GM12801 (cell line): ENCODE measurements around the gene ITIH2.

ENCODE experiments used
- TF ChIP-seq, protein P1 (sequence below): IDR thresholded peaks from one replicate; pipeline ENCODE4 v1.5.1; 2011; ENCODE audit warnings: control low read depth; ENCODE audit not compliant: insufficient read length; ENCODE audit errors: extremely low read depth

Gene ITIH2

DNA sequence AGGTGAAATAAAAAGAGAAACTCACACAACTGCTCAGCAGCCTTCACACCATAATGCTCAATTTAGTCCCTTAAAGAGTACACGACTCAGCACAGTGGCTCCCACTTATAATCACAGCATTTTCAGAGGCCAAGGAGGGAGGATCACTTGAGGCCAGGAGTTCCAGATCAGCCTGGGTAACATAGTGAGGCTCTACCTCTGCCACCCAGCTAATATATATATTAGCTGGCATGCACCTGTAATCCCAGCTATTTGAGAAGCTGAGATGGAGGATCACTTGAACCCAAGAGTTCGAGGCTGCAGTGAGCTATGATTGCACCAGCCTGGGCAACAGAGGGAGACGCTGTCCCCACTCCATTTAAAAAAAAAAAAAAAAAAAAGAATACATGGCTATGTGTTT, 2.2 kb downstream of the ITIH2 start:
- TF ChIP-seq, protein P1, sequence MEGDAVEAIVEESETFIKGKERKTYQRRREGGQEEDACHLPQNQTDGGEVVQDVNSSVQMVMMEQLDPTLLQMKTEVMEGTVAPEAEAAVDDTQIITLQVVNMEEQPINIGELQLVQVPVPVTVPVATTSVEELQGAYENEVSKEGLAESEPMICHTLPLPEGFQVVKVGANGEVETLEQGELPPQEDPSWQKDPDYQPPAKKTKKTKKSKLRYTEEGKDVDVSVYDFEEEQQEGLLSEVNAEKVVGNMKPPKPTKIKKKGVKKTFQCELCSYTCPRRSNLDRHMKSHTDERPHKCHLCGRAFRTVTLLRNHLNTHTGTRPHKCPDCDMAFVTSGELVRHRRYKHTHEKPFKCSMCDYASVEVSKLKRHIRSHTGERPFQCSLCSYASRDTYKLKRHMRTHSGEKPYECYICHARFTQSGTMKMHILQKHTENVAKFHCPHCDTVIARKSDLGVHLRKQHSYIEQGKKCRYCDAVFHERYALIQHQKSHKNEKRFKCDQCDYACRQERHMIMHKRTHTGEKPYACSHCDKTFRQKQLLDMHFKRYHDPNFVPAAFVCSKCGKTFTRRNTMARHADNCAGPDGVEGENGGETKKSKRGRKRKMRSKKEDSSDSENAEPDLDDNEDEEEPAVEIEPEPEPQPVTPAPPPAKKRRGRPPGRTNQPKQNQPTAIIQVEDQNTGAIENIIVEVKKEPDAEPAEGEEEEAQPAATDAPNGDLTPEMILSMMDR, result no peak

DNA sequence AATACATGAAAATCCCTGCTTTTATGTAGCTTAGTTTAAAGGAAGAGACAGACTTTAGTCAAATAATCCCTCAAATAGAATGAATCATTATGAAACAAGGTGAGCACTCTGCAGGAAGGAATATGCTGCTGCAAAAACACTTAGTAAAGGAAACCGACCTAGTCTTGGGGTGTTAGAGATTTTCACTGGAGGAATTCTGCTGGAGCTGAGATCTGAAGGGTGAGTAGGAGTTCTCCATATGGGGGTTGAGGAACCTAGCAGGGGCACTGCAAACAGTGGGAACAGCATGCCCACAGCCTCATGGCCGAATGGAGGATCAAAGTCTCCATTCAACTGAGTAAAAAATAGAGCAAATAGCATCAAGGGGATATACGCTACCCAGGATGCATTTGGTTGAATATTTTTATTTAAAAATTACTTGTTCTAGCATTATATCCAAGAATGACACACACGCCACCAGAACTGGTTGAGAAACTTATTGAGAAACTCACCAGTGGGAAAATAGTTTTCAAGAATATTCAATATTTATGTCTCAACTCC, 3.5 kb downstream of the ITIH2 start:
- TF ChIP-seq, protein P1, result no peak

DNA sequence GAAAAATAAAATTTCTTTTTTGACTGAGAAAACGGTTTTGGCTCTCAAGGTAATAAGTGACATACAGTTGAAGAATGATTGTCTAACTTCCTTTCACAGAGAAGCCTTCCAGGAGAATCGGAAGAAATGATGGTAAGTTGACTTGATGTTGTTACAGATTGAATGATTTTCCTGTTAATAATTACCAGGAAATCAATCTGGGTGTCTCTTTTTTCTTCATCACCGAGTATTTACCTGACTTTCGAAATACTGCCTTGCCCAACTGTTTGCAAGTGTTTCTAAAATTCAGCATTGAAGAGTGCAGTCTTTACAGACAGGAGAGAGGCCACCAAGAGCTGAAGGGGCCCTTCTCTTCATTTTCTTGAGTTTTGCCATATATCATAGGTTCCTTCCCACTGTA, 4.0 kb downstream of the ITIH2 start:
- TF ChIP-seq, protein P1, result no peak

DNA sequence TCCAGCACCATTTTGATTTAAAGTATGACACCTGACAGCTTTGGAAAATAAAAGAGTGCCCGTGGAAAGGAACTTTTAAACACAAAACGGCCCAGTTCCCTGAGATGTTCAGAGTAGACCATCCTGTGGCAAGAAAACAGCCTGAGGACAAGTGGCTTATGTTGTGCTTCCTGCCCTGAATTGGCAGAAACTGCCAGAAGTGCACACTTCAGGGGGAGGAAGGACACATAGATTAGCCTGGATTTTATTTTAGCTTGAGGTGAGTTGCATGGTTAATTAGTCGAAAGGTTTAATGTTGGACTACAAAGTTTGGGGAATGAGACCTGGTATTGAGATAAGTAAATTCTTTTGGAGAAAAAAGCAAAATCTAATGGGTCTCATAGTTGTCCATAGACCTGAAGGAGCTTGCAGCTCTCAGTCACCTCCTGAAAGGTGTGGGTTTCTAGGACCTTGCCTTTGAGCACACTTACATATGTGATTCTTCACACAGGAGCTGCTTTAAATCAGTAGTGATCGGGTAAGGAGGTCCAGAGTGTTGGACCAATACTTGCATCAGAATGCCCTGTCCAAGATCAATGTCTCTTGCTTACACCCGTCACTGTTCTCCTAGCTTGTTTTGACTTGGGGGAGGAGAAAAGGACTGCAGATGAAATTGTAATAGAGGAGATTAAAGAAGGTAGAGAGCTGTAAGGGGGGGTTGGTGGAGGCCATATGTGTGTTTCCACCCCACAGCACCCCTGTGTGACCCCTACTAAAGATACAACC, 4.9 kb downstream of the ITIH2 start:
- TF ChIP-seq, protein P1, result no peak

DNA sequence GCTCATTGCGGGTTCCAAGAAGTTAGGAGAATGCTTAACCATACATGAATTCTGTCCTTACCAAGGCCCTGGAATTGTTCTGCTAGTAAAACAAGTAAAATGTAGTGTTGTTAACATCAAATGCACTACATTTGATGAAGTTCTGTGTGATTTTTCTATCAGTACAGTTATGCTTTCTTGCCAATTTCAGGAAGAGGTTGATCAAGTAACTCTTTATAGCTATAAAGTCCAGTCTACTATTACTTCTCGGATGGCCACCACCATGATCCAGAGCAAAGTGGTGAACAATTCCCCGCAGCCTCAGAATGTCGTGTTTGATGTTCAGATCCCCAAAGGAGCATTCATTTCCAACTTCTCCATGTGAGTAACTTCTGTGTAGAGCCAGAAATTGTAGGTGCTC, 5.7 kb downstream of the ITIH2 start:
- TF ChIP-seq, protein P1, result no peak

DNA sequence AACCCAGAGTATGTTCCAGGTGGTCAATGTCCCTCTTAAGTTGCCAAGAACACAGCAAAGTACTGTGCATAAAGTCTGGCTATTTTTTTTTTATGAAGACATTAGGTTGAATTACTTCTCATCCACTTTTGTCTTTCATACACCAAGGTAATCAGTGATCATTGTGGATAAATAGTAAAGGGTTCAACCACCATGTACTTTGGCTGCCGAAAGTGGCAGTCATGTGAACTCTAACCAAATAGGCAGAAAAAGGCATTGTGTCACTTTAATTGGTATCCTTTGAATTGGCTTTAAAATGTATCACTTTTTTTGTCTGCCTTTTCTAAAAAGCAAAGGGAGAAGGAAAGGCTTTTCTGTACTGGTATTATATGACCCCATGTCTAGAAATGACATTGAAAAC, 7.3 kb downstream of the ITIH2 start:
- TF ChIP-seq, protein P1, result no peak

DNA sequence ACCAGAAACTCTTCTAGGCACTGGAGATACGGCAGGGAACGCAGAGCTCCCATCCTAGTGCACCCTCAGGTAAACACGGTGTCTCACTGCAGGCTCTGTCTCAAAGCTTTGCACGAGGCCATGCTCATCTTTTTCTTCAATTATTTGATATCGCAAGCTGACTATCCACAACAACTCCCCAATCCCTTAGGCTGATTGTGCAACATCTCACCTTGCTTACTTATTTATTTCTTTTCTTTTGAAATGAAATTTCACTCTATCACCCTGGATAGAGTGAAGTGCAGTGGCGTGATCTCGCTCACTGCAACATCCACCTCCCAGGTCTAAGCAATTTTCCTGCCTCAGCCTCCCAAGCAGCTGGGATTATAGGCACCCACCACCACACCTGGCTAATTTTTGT, 12.4 kb downstream of the ITIH2 start:
- TF ChIP-seq, protein P1, result no peak
